HEK293 (cell line): ENCODE measurements around the gene ZNF143.

Source experiments
- GLI4 ChIP-seq: fragments of 450-650 bp; formaldehyde crosslinking; IDR thresholded peaks from 2 replicates; pipeline ENCODE4 v1.5.1; 2016; ENCODE audit warnings: missing biosample characterization, missing genetic modification characterization
- PRDM4 ChIP-seq: fragments of 450-650 bp; formaldehyde crosslinking; IDR thresholded peaks from 2 replicates; pipeline ENCODE4 v1.5.1; 2017; ENCODE audit warnings: missing biosample characterization, missing genetic modification characterization
- SP2 ChIP-seq: fragments of 450-650 bp; formaldehyde crosslinking; IDR thresholded peaks from 2 replicates; pipeline ENCODE4 v1.5.1; 2016; ENCODE audit warnings: missing biosample characterization, missing genetic modification characterization
- SP3 ChIP-seq: fragments of 450-650 bp; formaldehyde crosslinking; IDR thresholded peaks from 2 replicates; pipeline ENCODE4 v1.5.1; 2016; ENCODE audit warnings: missing biosample characterization, missing genetic modification characterization
- ZBTB7A ChIP-seq: fragments of 450-650 bp; formaldehyde crosslinking; IDR thresholded peaks from 2 replicates; pipeline ENCODE4 v1.5.1; 2016; ENCODE audit warnings: low read depth, missing biosample characterization, missing genetic modification characterization
- ZNF350 ChIP-seq: fragments of 450-650 bp; formaldehyde crosslinking; IDR thresholded peaks from 2 replicates; pipeline ENCODE4 v1.5.0; 2017; ENCODE audit warnings: missing biosample characterization, mild to moderate bottlenecking, missing genetic modification characterization
- ZNF394 ChIP-seq: fragments of 450-650 bp; formaldehyde crosslinking; IDR thresholded peaks from 2 replicates; pipeline ENCODE4 v1.5.1; 2016; ENCODE audit warnings: missing biosample characterization, missing genetic modification characterization, mild to moderate bottlenecking, moderate library complexity, borderline replicate concordance
- TF ChIP-seq, protein P1 (sequence below): fragments of 450-650 bp; formaldehyde crosslinking; IDR thresholded peaks from 2 replicates; pipeline ENCODE4 v1.5.1; 2016; ENCODE audit warnings: missing biosample characterization, missing genetic modification characterization
- TF ChIP-seq, protein P2 (sequence below): sonication (generic); formaldehyde crosslinking; IDR thresholded peaks from 2 replicates; pipeline ENCODE4 v1.8.1; 2022; ENCODE audit warnings: mild to moderate bottlenecking, moderate library complexity, missing genetic modification reagents

GRCh38 chr11:9568161-9568853 lies 107.5 kb downstream of the ZNF143 start:
- no peak for TF ChIP-seq ZBTB7A (tag by site-specific recombination)
- no peak for TF ChIP-seq ZNF394
- TF ChIP-seq, protein P1, sequence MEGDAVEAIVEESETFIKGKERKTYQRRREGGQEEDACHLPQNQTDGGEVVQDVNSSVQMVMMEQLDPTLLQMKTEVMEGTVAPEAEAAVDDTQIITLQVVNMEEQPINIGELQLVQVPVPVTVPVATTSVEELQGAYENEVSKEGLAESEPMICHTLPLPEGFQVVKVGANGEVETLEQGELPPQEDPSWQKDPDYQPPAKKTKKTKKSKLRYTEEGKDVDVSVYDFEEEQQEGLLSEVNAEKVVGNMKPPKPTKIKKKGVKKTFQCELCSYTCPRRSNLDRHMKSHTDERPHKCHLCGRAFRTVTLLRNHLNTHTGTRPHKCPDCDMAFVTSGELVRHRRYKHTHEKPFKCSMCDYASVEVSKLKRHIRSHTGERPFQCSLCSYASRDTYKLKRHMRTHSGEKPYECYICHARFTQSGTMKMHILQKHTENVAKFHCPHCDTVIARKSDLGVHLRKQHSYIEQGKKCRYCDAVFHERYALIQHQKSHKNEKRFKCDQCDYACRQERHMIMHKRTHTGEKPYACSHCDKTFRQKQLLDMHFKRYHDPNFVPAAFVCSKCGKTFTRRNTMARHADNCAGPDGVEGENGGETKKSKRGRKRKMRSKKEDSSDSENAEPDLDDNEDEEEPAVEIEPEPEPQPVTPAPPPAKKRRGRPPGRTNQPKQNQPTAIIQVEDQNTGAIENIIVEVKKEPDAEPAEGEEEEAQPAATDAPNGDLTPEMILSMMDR: no peak
- TF ChIP-seq GLI4 (tag by site-specific recombination): no peak
- TF ChIP-seq ZNF350 (tag by site-specific recombination): no peak
- TF ChIP-seq SP3 (tag by site-specific recombination): no peak
- no peak for TF ChIP-seq SP2 (tag by site-specific recombination)
- no peak for TF ChIP-seq PRDM4 (tag by site-specific recombination)
- TF ChIP-seq, protein P2, sequence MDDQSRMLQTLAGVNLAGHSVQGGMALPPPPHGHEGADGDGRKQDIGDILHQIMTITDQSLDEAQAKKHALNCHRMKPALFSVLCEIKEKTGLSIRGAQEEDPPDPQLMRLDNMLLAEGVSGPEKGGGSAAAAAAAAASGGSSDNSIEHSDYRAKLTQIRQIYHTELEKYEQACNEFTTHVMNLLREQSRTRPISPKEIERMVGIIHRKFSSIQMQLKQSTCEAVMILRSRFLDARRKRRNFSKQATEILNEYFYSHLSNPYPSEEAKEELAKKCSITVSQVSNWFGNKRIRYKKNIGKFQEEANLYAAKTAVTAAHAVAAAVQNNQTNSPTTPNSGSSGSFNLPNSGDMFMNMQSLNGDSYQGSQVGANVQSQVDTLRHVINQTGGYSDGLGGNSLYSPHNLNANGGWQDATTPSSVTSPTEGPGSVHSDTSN (CRISPR knock-in tag): no peak
